ENCODE results near the gene LRRC25. TPM values are rescaled to one million over a fixed set of nuclear protein-coding genes. Genes with fewer than 3 reads are reported as not detected.
A peak's percentile ranks its signal among the peaks of the same experiment; 100 is the strongest.

LRRC25 gene
- total RNA-seq, 1 donor from 2014 or later, result not detected

DNA sequence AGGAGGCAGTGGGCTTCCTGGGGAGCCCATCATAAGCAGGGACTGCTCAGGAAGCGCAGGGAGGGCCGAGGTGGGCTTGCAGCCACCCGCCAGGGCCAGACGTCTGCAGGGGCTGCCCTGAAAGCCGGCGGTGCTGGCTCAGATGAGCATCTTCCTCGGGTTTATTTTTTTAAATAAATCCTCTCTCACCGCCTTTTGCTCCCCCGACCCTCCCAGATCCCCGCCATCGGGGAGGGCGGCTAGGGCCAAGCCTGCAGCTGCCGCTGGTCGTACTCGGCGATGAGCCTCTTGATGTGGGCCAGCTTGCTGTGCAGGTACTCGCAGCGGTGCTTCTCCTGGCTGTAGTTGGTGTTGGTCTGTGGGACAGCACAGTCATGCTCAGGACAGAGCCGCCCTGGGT lies 47.1 kb upstream of the LRRC25 start:
- Mint-ChIP-seq H3K4me3 (ENCODE audit: unreplicated experiment) (no peak overlapping the region), H3K4me1 (ENCODE audit: unreplicated experiment) (peaks cover 5% of the 10 kb centered on the region), H3K27ac (ENCODE audit: unreplicated experiment) (no peak overlapping the region), H3K36me3 (ENCODE audit: low read depth, unreplicated experiment) (peaks cover 12% of the 10 kb centered on the region), H3K9me3 (ENCODE audit: unreplicated experiment) (no peaks in the 10 kb centered on the region), H3K27me3 (ENCODE audit: unreplicated experiment) (peaks cover 12% of the 10 kb centered on the region)
- no peak for DNase-seq (ENCODE audit: low spot score)
- TF ChIP-seq, protein P1, sequence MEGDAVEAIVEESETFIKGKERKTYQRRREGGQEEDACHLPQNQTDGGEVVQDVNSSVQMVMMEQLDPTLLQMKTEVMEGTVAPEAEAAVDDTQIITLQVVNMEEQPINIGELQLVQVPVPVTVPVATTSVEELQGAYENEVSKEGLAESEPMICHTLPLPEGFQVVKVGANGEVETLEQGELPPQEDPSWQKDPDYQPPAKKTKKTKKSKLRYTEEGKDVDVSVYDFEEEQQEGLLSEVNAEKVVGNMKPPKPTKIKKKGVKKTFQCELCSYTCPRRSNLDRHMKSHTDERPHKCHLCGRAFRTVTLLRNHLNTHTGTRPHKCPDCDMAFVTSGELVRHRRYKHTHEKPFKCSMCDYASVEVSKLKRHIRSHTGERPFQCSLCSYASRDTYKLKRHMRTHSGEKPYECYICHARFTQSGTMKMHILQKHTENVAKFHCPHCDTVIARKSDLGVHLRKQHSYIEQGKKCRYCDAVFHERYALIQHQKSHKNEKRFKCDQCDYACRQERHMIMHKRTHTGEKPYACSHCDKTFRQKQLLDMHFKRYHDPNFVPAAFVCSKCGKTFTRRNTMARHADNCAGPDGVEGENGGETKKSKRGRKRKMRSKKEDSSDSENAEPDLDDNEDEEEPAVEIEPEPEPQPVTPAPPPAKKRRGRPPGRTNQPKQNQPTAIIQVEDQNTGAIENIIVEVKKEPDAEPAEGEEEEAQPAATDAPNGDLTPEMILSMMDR (IDR thresholded peaks at IDR 0.05; ENCODE audit: unreplicated experiment), result no peak

DNA sequence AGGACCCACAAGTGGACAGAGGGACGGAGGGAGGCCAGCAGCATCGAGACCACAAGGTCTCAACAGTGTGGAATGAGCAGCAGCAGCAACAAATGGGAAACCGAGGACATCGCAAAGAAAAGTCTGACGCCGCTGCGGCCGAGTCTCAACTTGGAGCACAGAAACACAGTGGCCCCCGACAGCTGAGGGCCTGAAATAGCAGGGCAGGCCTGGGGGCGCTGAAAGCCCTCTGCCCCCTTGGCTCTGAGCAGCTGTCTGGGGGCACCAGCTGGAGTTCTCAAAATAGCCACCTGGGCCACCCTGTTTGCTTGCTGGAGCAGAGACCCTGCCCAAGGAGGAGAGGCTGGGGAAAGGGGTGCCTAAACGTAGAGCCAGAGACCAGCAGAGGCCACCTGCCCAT lies 46.4 kb upstream of the LRRC25 start:
- Mint-ChIP-seq H3K4me3 (ENCODE audit: unreplicated experiment) (no peak overlapping the region), H3K9me3 (ENCODE audit: unreplicated experiment) (no peaks in the 10 kb centered on the region), H3K36me3 (ENCODE audit: low read depth, unreplicated experiment) (peaks cover 12% of the 10 kb centered on the region), H3K27me3 (ENCODE audit: unreplicated experiment) (peaks cover 9% of the 10 kb centered on the region), H3K27ac (ENCODE audit: unreplicated experiment) (no peak overlapping the region), H3K4me1 (ENCODE audit: unreplicated experiment) (peaks cover 12% of the 10 kb centered on the region)
- no peak for DNase-seq (ENCODE audit: low spot score)
- TF ChIP-seq, protein P1 (IDR thresholded peaks at IDR 0.05; ENCODE audit: unreplicated experiment), result no peak

DNA sequence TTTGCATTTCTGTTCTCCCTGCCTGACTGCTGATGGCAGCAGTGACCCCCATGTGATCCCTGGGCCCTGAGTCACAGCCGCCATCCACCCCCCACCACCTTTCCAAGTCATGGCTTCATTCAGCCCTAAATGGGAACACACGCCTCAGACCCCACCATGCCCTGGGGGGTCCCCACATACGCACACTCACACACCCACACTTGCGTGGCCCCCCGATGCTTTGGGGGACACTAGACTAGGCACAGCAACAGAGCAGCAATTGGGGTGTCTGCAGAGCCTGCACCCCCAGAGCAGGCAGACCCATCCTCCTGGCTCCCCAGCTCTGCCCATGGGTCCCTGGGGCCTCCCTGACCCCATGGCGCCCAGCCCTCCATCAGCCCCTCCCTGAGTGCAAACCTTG lies 46.0 kb upstream of the LRRC25 start:
- Mint-ChIP-seq H3K4me3 (ENCODE audit: unreplicated experiment) (no peak overlapping the region), H3K36me3 (ENCODE audit: low read depth, unreplicated experiment) (peaks cover 10% of the 10 kb centered on the region), H3K27ac (ENCODE audit: unreplicated experiment) (no peak overlapping the region), H3K27me3 (ENCODE audit: unreplicated experiment) (peaks cover 9% of the 10 kb centered on the region), H3K9me3 (ENCODE audit: unreplicated experiment) (no peaks in the 10 kb centered on the region), H3K4me1 (ENCODE audit: unreplicated experiment) (peaks cover 12% of the 10 kb centered on the region)
- TF ChIP-seq, protein P1 (IDR thresholded peaks at IDR 0.05; ENCODE audit: unreplicated experiment), result no peak
- no peak for DNase-seq (ENCODE audit: low spot score)

DNA sequence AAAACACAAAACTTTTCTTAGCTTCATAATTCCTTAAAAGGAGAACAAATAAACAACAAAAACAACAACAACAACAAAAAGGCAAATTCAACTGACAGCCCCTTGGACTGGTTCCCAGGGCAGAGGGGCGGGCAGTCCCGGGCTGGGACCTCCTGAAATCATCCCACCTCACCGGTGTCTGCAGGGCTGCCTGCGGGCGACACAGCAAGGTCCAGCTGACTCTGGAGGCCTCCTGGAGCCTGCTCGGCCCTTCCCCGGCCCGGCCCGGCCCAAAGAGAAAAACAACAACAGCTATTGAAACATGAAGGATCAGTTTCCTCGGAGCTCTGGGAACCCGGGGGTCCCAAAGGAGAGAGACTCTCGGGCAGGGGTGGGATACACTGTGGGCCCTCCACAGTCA lies 45.5 kb upstream of the LRRC25 start:
- TF ChIP-seq, protein P1 (IDR thresholded peaks at IDR 0.05; ENCODE audit: unreplicated experiment), result no peak
- H3K4me3 Mint-ChIP-seq (ENCODE audit: unreplicated experiment), result peak overlapping the region; percentile 80

DNA sequence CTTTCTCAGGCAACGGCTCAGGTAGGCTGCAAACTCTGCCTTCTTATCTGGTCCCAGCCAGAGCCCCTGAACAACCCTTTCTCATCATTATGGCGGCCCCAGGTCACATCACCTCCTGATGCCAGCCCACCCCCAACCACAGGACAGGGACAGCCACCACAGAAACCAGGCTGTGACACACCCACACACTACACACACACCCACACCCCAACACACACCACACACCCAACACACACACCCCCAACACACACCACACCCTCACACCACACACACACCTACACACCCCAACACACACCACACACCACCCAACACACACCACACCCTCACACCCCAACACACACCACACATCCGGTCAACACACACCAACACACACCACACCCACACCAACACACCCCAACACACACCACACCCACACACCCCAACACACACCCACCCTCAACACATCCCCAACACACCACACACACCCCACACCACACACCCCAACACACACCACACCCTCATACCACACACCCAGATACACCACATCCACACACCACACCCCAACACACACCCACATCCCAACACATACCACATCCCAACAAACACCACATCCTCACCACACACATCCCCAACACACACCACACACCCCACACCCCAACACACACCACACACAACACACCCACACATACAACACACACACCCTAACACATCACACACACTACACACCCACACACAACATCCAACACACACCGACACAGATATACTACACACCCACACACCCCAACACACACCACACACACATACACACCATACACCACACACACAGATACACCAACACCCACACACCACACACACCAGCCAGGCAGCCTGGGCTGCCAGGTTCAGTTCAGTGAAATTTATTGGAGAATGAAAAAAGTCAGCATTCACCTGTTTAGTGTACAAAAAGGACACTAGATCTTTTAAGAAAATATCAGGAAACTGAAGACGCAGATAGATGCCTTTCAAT lies 44.7 kb upstream of the LRRC25 start:
- H3K4me1 Mint-ChIP-seq (ENCODE audit: unreplicated experiment), result peaks cover 12% of the 10 kb centered on the region
- no peak for DNase-seq (ENCODE audit: low spot score)

More for the DNA sequence above, 45.5 kb upstream of the LRRC25 start:
- no peaks in the 10 kb centered on the region for H3K9me3 Mint-ChIP-seq (ENCODE audit: unreplicated experiment)
- peaks cover 7% of the 10 kb centered on the region for H3K36me3 Mint-ChIP-seq (ENCODE audit: low read depth, unreplicated experiment)
- peaks cover 9% of the 10 kb centered on the region for H3K27me3 Mint-ChIP-seq (ENCODE audit: unreplicated experiment)
- peaks cover 12% of the 10 kb centered on the region for H3K4me1 Mint-ChIP-seq (ENCODE audit: unreplicated experiment)
- H3K27ac Mint-ChIP-seq (ENCODE audit: unreplicated experiment), result no peak overlapping the region
- DNase-seq (ENCODE audit: low spot score), result no peak

More for the DNA sequence above, 44.7 kb upstream of the LRRC25 start:
- Mint-ChIP-seq H3K36me3 (ENCODE audit: low read depth, unreplicated experiment) (peaks cover 7% of the 10 kb centered on the region), H3K27me3 (ENCODE audit: unreplicated experiment) (peaks cover 9% of the 10 kb centered on the region), H3K4me3 (ENCODE audit: unreplicated experiment) (peak overlapping the region; percentile 80), H3K9me3 (ENCODE audit: unreplicated experiment) (no peaks in the 10 kb centered on the region), H3K27ac (ENCODE audit: unreplicated experiment) (peak overlapping the region; percentile 82)
- TF ChIP-seq, protein P1 (IDR thresholded peaks at IDR 0.05; ENCODE audit: unreplicated experiment), result no peak
